GM23248 (cell line): ENCODE data around the gene PLXNB3. TPM values are rescaled to one million over a fixed set of nuclear protein-coding genes. Genes with fewer than 3 reads are reported as not detected.

Experiments used
- DNase-seq: peaks from one replicate; pipeline ENCODE4 v3.0.0-alpha.2; 2015
- H2AFZ ChIP-seq: fragments of 200-600 bp; sonication (generic); 2 replicates; pipeline ENCODE4 v1.6.1; 2016; ENCODE audit warnings: antibody characterized with exemption
- H3F3A ChIP-seq: fragments of 200-600 bp; sonication (generic); 2 replicates; pipeline ENCODE4 v1.6.1; 2016; ENCODE audit warnings: mild to moderate bottlenecking, antibody characterized with exemption, mixed run types; ENCODE audit not compliant: insufficient read depth
- H3K27ac ChIP-seq: fragments of 200-600 bp; sonication (generic); 2 replicates; pipeline ENCODE4 v1.5.1; 2016; ENCODE audit warnings: mild to moderate bottlenecking
- H3K27me3 ChIP-seq: fragments of 200-600 bp; sonication (generic); replicated peaks from 2 replicates; pipeline ENCODE4 v1.6.1; 2016; ENCODE audit warnings: mild to moderate bottlenecking; ENCODE audit not compliant: insufficient read depth
- H3K36me3 ChIP-seq: fragments of 200-600 bp; sonication (generic); 2 replicates; pipeline ENCODE4 v1.6.1; 2016; ENCODE audit warnings: low read depth, mild to moderate bottlenecking
- H3K4me1 ChIP-seq: fragments of 200-600 bp; sonication (generic); 2 replicates; pipeline ENCODE4 v1.6.1; 2016; ENCODE audit warnings: mild to moderate bottlenecking; ENCODE audit not compliant: insufficient read depth
- H3K4me2 ChIP-seq: fragments of 200-600 bp; sonication (generic); one replicate; pipeline ENCODE4 v1.6.1; 2016; ENCODE audit warnings: mild to moderate bottlenecking; ENCODE audit not compliant: unreplicated experiment
- H3K4me3 ChIP-seq: fragments of 200-600 bp; sonication (generic); 2 replicates; pipeline ENCODE4 v1.5.1; 2016; ENCODE audit warnings: mild to moderate bottlenecking
- H3K79me2 ChIP-seq: fragments of 200-600 bp; sonication (generic); 2 replicates; pipeline ENCODE4 v1.6.1; 2016; ENCODE audit warnings: mild to moderate bottlenecking; ENCODE audit not compliant: insufficient read depth
- H3K9ac ChIP-seq: fragments of 200-600 bp; sonication (generic); 2 replicates; pipeline ENCODE4 v1.6.1; 2016; ENCODE audit warnings: mild to moderate bottlenecking
- H3K9me2 ChIP-seq: fragments of 200-600 bp; sonication (generic); 2 replicates; pipeline ENCODE4 v1.6.1; 2016; ENCODE audit warnings: mixed run types, mild to moderate bottlenecking, moderate library complexity; ENCODE audit not compliant: insufficient read depth
- H3K9me3 ChIP-seq: fragments of 200-600 bp; sonication (generic); one replicate; pipeline ENCODE4 v1.6.1; 2017; ENCODE audit warnings: low read depth
- H4K20me1 ChIP-seq: fragments of 200-600 bp; sonication (generic); 2 replicates; pipeline ENCODE4 v1.6.0; 2016; ENCODE audit not compliant: insufficient read depth
- EZH2 ChIP-seq: fragments of 200-600 bp; sonication (generic); IDR thresholded peaks from 2 replicates; pipeline ENCODE4 v1.6.1; 2018; ENCODE audit warnings: antibody characterized with exemption, mild to moderate bottlenecking; ENCODE audit not compliant: insufficient read depth, poor library complexity, severe bottlenecking
- EZH2phosphoT487 ChIP-seq: fragments of 200-600 bp; sonication (generic); IDR thresholded peaks from 2 replicates; pipeline ENCODE4 v1.6.1; 2018; ENCODE audit warnings: antibody characterized with exemption, moderate library complexity, mild to moderate bottlenecking, low read depth; ENCODE audit not compliant: insufficient read depth
- WGBS, 2 experiments: methylation state at CpG; one replicate each; pipeline ENCODE4 v1.1.6; 2015 to 2017; ENCODE audit warnings: low lambda C conversion rate in 2 of 2, low coverage in 1 of 2; ENCODE audit errors: missing lambda C conversion rate in 2 of 2; 5-methylcytosine and 5-hydroxymethylcytosine counted together
- in situ Hi-C: fragments of 300-500 bp; cut with MboI; formaldehyde crosslinking; loops from 2 replicates; pipeline ENCODE4 v1.15.0; 2020
- polyA plus RNA-seq: library from polyadenylated mRNA; unstranded; fragments of >200 nt; fragmentation: Nextera tagmentation; extraction: Ambion mirVana; gene quantifications from 2 replicates; pipeline ENCODE4 v1.2.1, GENCODE V29; 2016
- total RNA-seq: library from RNA; depleted of rRNA; stranded (reverse); fragments of >200 nt; shearing (Covaris generic); gene quantifications from 2 replicates; pipeline ENCODE4 v1.2.3, GENCODE V29; 2014

Gene PLXNB3
- total and polyA plus RNA-seq, 2 experiments from 2014 or later: 8.8 to 12.5 TPM

DNA sequence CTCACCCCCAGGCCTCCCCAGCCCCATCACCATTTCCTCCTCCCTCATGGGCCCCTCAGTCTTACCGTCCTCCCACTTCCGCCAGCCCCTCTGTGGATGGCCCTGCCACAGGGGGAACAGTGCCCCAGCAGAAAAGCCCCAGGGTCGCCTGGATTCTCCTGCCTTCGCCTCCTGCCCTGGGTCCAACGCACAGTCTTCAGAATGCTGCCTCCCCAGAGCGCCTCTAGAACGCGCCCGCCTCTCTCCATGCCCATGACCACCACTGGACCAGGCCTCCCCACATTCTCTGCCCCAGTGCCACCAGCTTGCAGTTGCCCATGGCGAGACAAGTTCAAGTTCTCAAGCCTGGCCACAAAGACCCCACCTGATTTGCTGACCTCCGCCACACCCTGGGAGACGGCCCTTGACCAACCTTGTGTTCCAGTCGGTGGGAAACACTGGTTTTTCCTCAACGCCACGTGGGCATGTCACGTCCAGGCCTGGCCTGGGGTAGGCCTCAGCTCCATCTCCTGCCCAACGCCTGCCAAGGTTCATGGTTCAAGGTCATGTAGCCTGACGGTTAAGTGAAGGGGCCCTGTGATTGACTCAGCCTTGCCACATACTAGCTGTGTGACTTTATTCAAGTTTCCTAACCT is 634 bp upstream of the PLXNB3 start:
- Histone ChIP-seq H3K9me3 (no peaks in the 10 kb centered on the region), H3K27me3 (no peaks in the 10 kb centered on the region), H3K9me2 (no peaks in the 10 kb centered on the region), H3K4me3 (no peak overlapping the region), H3K4me2 (no peak overlapping the region), H2AFZ (no peak overlapping the region), H3K36me3 (no peaks in the 10 kb centered on the region), H3K9ac (no peak overlapping the region), H3K4me1 (peaks cover 5% of the 10 kb centered on the region; the same call in 1 of the 2 replicates), H3F3A (no peaks in the 10 kb centered on the region), H4K20me1 (no peaks in the 10 kb centered on the region), H3K27ac (no peak overlapping the region), H3K79me2 (peaks cover 11% of the 10 kb centered on the region)
- in situ Hi-C loops: no loop called here
- DNase-seq: no peak
- 88 to 91% methylated on average over 16 to 18 of the region's 18 CpGs for WGBS, 2 experiments
- no peak for TF ChIP-seq EZH2phosphoT487
- TF ChIP-seq EZH2: no peak

- no peaks in the 10 kb centered on the region for H4K20me1 ChIP-seq
- no peak overlapping the region for H2AFZ ChIP-seq
- H3K9me2 ChIP-seq: no peaks in the 10 kb centered on the region
- no peaks in the 10 kb centered on the region for H3K27me3 ChIP-seq
- peak overlapping the region; percentile 73 for H3K4me3 ChIP-seq
- H3K4me1 ChIP-seq: peaks cover 5% of the 10 kb centered on the region; the same call in 1 of the 2 replicates
- no peaks in the 10 kb centered on the region for H3K9me3 ChIP-seq
- no peak for TF ChIP-seq EZH2phosphoT487
- no peak for TF ChIP-seq EZH2
- H3K4me2 ChIP-seq: peak overlapping the region; percentile 73
- H3K79me2 ChIP-seq: peaks cover 11% of the 10 kb centered on the region
- in situ Hi-C loops: no loop called here
- peak overlapping the region; percentile 71; the same call in 1 of the 2 replicates for H3K27ac ChIP-seq
- no peak for DNase-seq
- H3K9ac ChIP-seq: peak overlapping the region; percentile 73
- no peaks in the 10 kb centered on the region for H3F3A ChIP-seq
- WGBS, 2 experiments: 15 to 41% methylated on average over 4 to 7 of the region's 7 CpGs
- H3K36me3 ChIP-seq: no peaks in the 10 kb centered on the region
Observed at GRCh38 chrX:153764786-153765137, 713 bp downstream of the PLXNB3 start.

- WGBS, 2 experiments: 2 to 9% methylated on average over 9 to 11 of the region's 27 CpGs
- in situ Hi-C loops: no loop called here
- Histone ChIP-seq H3K36me3 (no peaks in the 10 kb centered on the region), H3K9me2 (no peaks in the 10 kb centered on the region), H3F3A (no peaks in the 10 kb centered on the region), H3K4me2 (peak overlapping the region; percentile 73), H3K9me3 (no peaks in the 10 kb centered on the region), H4K20me1 (no peaks in the 10 kb centered on the region), H3K27me3 (no peaks in the 10 kb centered on the region), H3K79me2 (peaks cover 11% of the 10 kb centered on the region), H2AFZ (no peak overlapping the region), H3K27ac (peak overlapping the region; percentile 71), H3K4me3 (peak overlapping the region; percentile 73), H3K9ac (peak overlapping the region; percentile 73), H3K4me1 (peaks cover 5% of the 10 kb centered on the region; the same call in 1 of the 2 replicates)
- TF ChIP-seq EZH2phosphoT487 (no peak), EZH2 (no peak)
- DNase-seq: peak; percentile 56
Observed at GRCh38 chrX:153765138-153766079, 1.4 kb downstream of the PLXNB3 start.

DNA sequence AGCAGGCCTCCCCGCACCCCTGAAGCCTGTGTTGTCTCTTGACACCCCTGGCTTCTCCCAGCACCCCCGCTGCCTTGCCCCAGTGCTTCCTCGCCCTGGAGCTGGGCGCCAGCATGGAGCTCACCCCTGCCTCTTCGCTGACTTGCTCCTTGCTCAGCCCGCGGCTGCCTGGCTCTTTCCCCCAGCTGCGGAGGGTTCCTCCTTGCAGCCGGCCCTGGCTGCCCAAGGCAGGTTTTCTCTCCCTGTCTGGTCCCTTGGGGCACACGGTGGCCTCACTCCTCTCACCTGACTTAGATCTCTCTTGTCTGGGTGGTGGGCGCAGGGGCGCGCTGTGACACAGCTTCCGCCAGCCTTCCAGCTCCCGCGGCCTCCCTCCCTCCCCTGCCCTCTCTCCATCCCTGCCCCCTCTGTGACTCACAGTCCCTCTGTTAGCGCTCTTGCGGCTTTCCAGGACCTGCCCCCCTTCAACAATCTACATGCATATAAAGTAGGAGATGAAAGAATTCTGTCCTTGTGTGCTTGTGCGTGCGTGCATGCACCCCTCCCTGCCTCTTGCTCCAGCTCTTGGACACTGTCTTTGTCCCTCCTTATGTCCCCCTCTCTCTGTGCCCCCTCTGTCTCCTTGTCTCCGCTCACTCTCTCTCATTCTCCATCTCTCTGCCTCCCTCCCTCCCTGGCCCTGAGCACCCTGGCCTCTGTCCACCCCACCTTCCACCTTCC is 2.2 kb downstream of the PLXNB3 start:
- Histone ChIP-seq H3F3A (no peaks in the 10 kb centered on the region), H3K4me3 (peak overlapping the region; percentile 73), H3K27ac (peak overlapping the region; percentile 71), H3K27me3 (no peaks in the 10 kb centered on the region), H3K4me2 (peak overlapping the region; percentile 73), H3K79me2 (peaks cover 11% of the 10 kb centered on the region), H3K9me3 (no peaks in the 10 kb centered on the region), H4K20me1 (no peaks in the 10 kb centered on the region), H3K36me3 (no peaks in the 10 kb centered on the region), H2AFZ (peak overlapping the region; percentile 57; the same call in 1 of the 2 replicates), H3K9me2 (no peaks in the 10 kb centered on the region), H3K9ac (peak overlapping the region; percentile 73), H3K4me1 (peaks cover 5% of the 10 kb centered on the region; the same call in 1 of the 2 replicates)
- DNase-seq: peak; percentile 82
- in situ Hi-C loops: no loop called here
- 8 to 17% methylated on average over 6 to 13 of the region's 21 CpGs for WGBS, 2 experiments
- TF ChIP-seq EZH2 (no peak), EZH2phosphoT487 (no peak)
